ENCODE data around the gene EFR3B. TPM values are rescaled to one million over a fixed set of nuclear protein-coding genes. Genes with fewer than 3 reads are reported as not detected.

The EFR3B gene
- total RNA-seq, 4 donors from 2014 or later = under 0.01 to 6.1 (median 1.3) TPM; not detected in 1

GRCh38 chr2:25207078-25207545, 165.2 kb downstream of the EFR3B start:
- no peaks in the 10 kb centered on the region for H3K36me3 ChIP-seq
- no peaks in the 10 kb centered on the region for H3K27me3 ChIP-seq
- TF ChIP-seq CTCF (IDR thresholded peaks at IDR 0.05) = no peak
- TF ChIP-seq POLR2A (IDR thresholded peaks at IDR 0.05) = no peak
- no peaks in the 10 kb centered on the region for H3K9me3 ChIP-seq
- no peak overlapping the region for H3K27ac ChIP-seq
- H3K4me1 ChIP-seq = no peaks in the 10 kb centered on the region
- intact Hi-C loops (cut with DNase I; ENCODE audit: low total_unique reads) = no loop called here
- no peak overlapping the region for H3K4me3 ChIP-seq
- DNase-seq = no peak

Small RNA genes lying within 50 kb of the gene (small RNA-seq; reads per million reads assigned to genes)
- not detected for gene RF00019
- not detected for gene RN7SL856P

Other genes starting within 250 kb of the EFR3B start
- gene PTRHD1, start 248.7 kb upstream of the EFR3B start, total RNA-seq = 100 to 1,000 TPM in 1 of 4 donors, 10 to 100 TPM in 2, 1 to 10 TPM in 1; 4.7 to 226 (median 22.8) TPM
- gene CENPO, start 248.7 kb upstream of the EFR3B start, total RNA-seq = 10 to 100 TPM in 1 of 4 donors, 1 to 10 TPM in 3; 1.0 to 16.0 (median 2.2) TPM
- gene ADCY3, start 121.8 kb upstream of the EFR3B start, total RNA-seq = 100 to 1,000 TPM in 1 of 4 donors, 10 to 100 TPM in 3; 37.9 to 104 (median 51.7) TPM
- 10 to 100 TPM in 1 of 4 donors, 1 to 10 TPM in 3; 3.1 to 15.3 (median 7.8) TPM for gene DNAJC27, start 70.1 kb upstream of the EFR3B start, total RNA-seq
- gene POMC, start 126.5 kb downstream of the EFR3B start, total RNA-seq = 10 to 100 TPM in 1 of 4 donors, 1 to 10 TPM in 3; 1.4 to 26.9 (median 6.4) TPM